Loucy (cell line): ENCODE measurements around the gene AAR2.

Source experiments
- CTCF ChIP-seq: fragments of 200-600 bp; sonication (generic); conservative IDR thresholded peaks from 2 replicates; pipeline ENCODE4 v1.5.1; 2014; ENCODE audit warnings: mild to moderate bottlenecking, antibody characterized with exemption, low read length
- EZH2phosphoT487 ChIP-seq: fragments of 200-600 bp; IDR thresholded peaks from 2 replicates; pipeline ENCODE4 v1.6.1; 2018; ENCODE audit warnings: antibody characterized with exemption, mild to moderate bottlenecking, moderate library complexity, borderline replicate concordance

DNA sequence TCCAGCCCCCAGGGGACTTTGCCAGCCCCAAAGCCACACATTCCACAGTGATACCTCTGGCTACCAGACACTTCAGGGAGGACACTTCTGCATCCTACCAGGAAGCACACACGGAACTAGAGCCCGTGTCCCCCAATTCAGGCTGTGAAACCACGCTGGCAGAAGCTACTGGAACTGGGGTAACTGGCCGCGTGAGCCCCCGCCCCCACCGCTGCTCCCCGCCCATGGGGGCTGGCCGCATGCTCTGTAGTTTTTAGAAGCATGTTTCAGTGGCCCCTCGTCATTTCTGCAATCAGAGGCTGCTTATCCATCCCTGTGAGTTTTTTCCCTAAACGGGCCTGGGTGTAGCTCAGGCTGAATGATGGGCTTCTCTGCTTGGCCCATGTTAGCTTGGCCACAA is 28.7 kb upstream of the AAR2 start:
- no peak for TF ChIP-seq CTCF
- TF ChIP-seq EZH2phosphoT487, result no peak
